Neural cell (in vitro differentiated cells): Measurements from ENCODE around the gene GRID1. TPM values are rescaled to one million over a fixed set of nuclear protein-coding genes. Genes with fewer than 3 reads are reported as not detected.

Source experiments
- H2AFZ ChIP-seq: fragments of 200-600, 300-800 bp; sonication (generic), shearing (Covaris generic); 2 replicates; pipeline ENCODE4 v1.6.0; 2014; ENCODE audit warnings: low read depth, mild to moderate bottlenecking, antibody characterized with exemption, low read length, moderate library complexity
- H3F3A ChIP-seq: fragments of 200-600 bp; shearing (Covaris generic); 2 replicates; pipeline ENCODE4 v1.6.1; 2016; ENCODE audit warnings: mild to moderate bottlenecking, moderate library complexity, mixed read lengths, antibody characterized with exemption, low read length; ENCODE audit not compliant: insufficient read depth, poor library complexity, severe bottlenecking
- H3K27ac ChIP-seq: fragments of 200-600, 300-800 bp; sonication (generic), shearing (Covaris generic); 2 replicates; pipeline ENCODE4 v1.5.1; 2014; ENCODE audit warnings: mild to moderate bottlenecking, low read length, moderate library complexity
- H3K27me3 ChIP-seq: fragments of 300-800, 200-600 bp; sonication (generic), shearing (Covaris generic); 2 replicates; pipeline ENCODE4 v1.6.0; 2014; ENCODE audit warnings: mild to moderate bottlenecking, low read depth, low read length, moderate library complexity; ENCODE audit not compliant: insufficient read depth
- H3K36me3 ChIP-seq: fragments of 300-800, 200-600 bp; sonication (generic), shearing (Covaris generic); 2 replicates; pipeline ENCODE4 v1.5.1; 2014; ENCODE audit warnings: mild to moderate bottlenecking, antibody characterized with exemption, low read length, moderate library complexity; ENCODE audit not compliant: insufficient read depth
- H3K4me2 ChIP-seq: fragments of 300-800, 200-600 bp; sonication (generic), shearing (Covaris generic); 2 replicates; pipeline ENCODE4 v1.6.0; 2014; ENCODE audit warnings: mild to moderate bottlenecking, low read length
- H3K4me3 ChIP-seq: fragments of 300-800, 200-600 bp; sonication (generic), shearing (Covaris generic); 2 replicates; pipeline ENCODE4 v1.5.1; 2014; ENCODE audit warnings: mild to moderate bottlenecking, low read length, moderate library complexity
- H3K79me2 ChIP-seq: fragments of 200-600 bp; shearing (Covaris generic); replicated peaks from 2 replicates; pipeline ENCODE4 v1.6.0; 2014; ENCODE audit warnings: mild to moderate bottlenecking, low read length, moderate library complexity; ENCODE audit not compliant: insufficient read depth
- H3K9ac ChIP-seq: fragments of 300-800, 200-600 bp; sonication (generic), shearing (Covaris generic); 2 replicates; pipeline ENCODE4 v1.6.1; 2016; ENCODE audit warnings: mild to moderate bottlenecking, low read length, mixed read lengths
- H3K9me2 ChIP-seq: fragments of 200-600 bp; shearing (Covaris generic); 2 replicates; pipeline ENCODE4 v1.6.1; 2016; ENCODE audit warnings: mild to moderate bottlenecking, low read length, mixed read lengths; ENCODE audit not compliant: insufficient read depth
- H3K9me3 ChIP-seq: fragments of 200-600, 300-800 bp; sonication (generic), shearing (Covaris generic); 2 replicates; pipeline ENCODE4 v1.6.1; 2016; ENCODE audit warnings: mild to moderate bottlenecking, mixed run types, low read length, moderate library complexity, mixed read lengths
- H4K20me1 ChIP-seq: fragments of 200-600 bp; shearing (Covaris generic); 2 replicates; pipeline ENCODE4 v1.6.1; 2016; ENCODE audit warnings: mild to moderate bottlenecking, mixed run types; ENCODE audit not compliant: insufficient read depth
- CTCF ChIP-seq: fragments of 450-650 bp; IDR thresholded peaks from 2 replicates; pipeline ENCODE4 v1.5.1; 2014; ENCODE audit warnings: antibody characterized with exemption, mild to moderate bottlenecking, moderate library complexity; ENCODE audit not compliant: poor library complexity, severe bottlenecking
- EP300 ChIP-seq: fragments of 450-650 bp; conservative IDR thresholded peaks from 2 replicates; pipeline ENCODE4 v1.6.1; 2014; ENCODE audit warnings: antibody characterized with exemption, mild to moderate bottlenecking, moderate library complexity; ENCODE audit not compliant: poor library complexity, severe bottlenecking
- MXI1 ChIP-seq: fragments of 450-650 bp; conservative IDR thresholded peaks from 2 replicates; pipeline ENCODE4 v1.6.1; 2014; ENCODE audit warnings: antibody characterized with exemption, mild to moderate bottlenecking; ENCODE audit not compliant: poor library complexity, severe bottlenecking
- POLR2AphosphoS5 ChIP-seq: IDR thresholded peaks from 2 replicates; pipeline ENCODE4 v1.6.1; 2012
- RAD21 ChIP-seq: fragments of 450-650 bp; conservative IDR thresholded peaks from 2 replicates; pipeline ENCODE4 v1.6.1; 2014; ENCODE audit warnings: antibody characterized with exemption, mild to moderate bottlenecking, moderate library complexity
- REST ChIP-seq: IDR thresholded peaks from 2 replicates; pipeline ENCODE4 v1.6.1; 2012; ENCODE audit warnings: borderline replicate concordance
- SMC3 ChIP-seq: fragments of 450-650 bp; conservative IDR thresholded peaks from 2 replicates; pipeline ENCODE4 v1.6.1; 2014; ENCODE audit warnings: antibody characterized with exemption, mild to moderate bottlenecking, moderate library complexity; ENCODE audit not compliant: poor library complexity
- TAF1 ChIP-seq: IDR thresholded peaks from 2 replicates; pipeline ENCODE4 v1.6.1; 2012; ENCODE audit warnings: low read depth
- polyA plus RNA-seq: library from polyadenylated mRNA; depleted of rRNA; stranded (reverse); fragments of >200 nt; gene quantifications from 2 replicates; pipeline ENCODE4 v1.2.3, GENCODE V29; 2014

Gene GRID1
- polyA plus RNA-seq, 1 donor from 2014 or later = 7.3 TPM

- peak overlapping the region; percentile 28 for H3K4me3 ChIP-seq
- no peaks in the 10 kb centered on the region for H3F3A ChIP-seq
- no peak overlapping the region for H3K4me2 ChIP-seq
- H3K9ac ChIP-seq = no peak overlapping the region
- no peak overlapping the region for H2AFZ ChIP-seq
- TF ChIP-seq RAD21 = no peak
- peak; percentile 65 for TF ChIP-seq POLR2AphosphoS5
- no peaks in the 10 kb centered on the region for H3K79me2 ChIP-seq
- H3K9me2 ChIP-seq = no peaks in the 10 kb centered on the region
- no peaks in the 10 kb centered on the region for H3K9me3 ChIP-seq
- H3K36me3 ChIP-seq = no peaks in the 10 kb centered on the region
- no peaks in the 10 kb centered on the region for H3K27me3 ChIP-seq
- no peaks in the 10 kb centered on the region for H4K20me1 ChIP-seq
- no peak overlapping the region for H3K27ac ChIP-seq
These were observed 466.5 kb downstream of the GRID1 start for GRCh38 chr10:85900061-85900460.

- no peaks in the 10 kb centered on the region for H4K20me1 ChIP-seq
These were observed 475.1 kb downstream of the GRID1 start for GRCh38 chr10:85891472-85891871.

More at GRCh38 chr10:85891472-85891871, 475.1 kb downstream of the GRID1 start:
- H3K27me3 ChIP-seq = no peaks in the 10 kb centered on the region
- no peaks in the 10 kb centered on the region for H3K9me3 ChIP-seq
- H3K27ac ChIP-seq = no peak overlapping the region
- no peak overlapping the region for H3K4me3 ChIP-seq
- TF ChIP-seq CTCF (no peak), RAD21 (no peak), EP300 (no peak), REST (no peak), MXI1 (no peak), POLR2AphosphoS5 (no peak), SMC3 (no peak), TAF1 (no peak)
- H3F3A ChIP-seq = no peaks in the 10 kb centered on the region
- no peak overlapping the region for H3K4me2 ChIP-seq
- no peaks in the 10 kb centered on the region for H3K9me2 ChIP-seq
- H3K9ac ChIP-seq = no peak overlapping the region
- H2AFZ ChIP-seq = no peak overlapping the region
- no peaks in the 10 kb centered on the region for H3K36me3 ChIP-seq
- no peaks in the 10 kb centered on the region for H3K79me2 ChIP-seq
